Astrocyte (in vitro differentiated cells and primary cell): Measurements from ENCODE around the gene ZGRF1.

Experiments used
- CTCF ChIP-seq: IDR thresholded peaks from 2 replicates; pipeline ENCODE4 v1.5.1; 2011; ENCODE audit warnings: low read depth, mild to moderate bottlenecking, inconsistent platforms, low read length, moderate library complexity; ENCODE audit not compliant: insufficient read depth
- EZH2 ChIP-seq: IDR thresholded peaks from 2 replicates; pipeline ENCODE4 v1.6.1; 2012; ENCODE audit warnings: mild to moderate bottlenecking, low read length, inconsistent platforms; ENCODE audit not compliant: insufficient read depth

GRCh38 chr4:112673076-112673475 is 36.4 kb upstream of the ZGRF1 start:
- TF ChIP-seq CTCF = no peak
- TF ChIP-seq EZH2 = no peak
